ENCODE measurements around the gene PEX11G. TPM values are rescaled to one million over a fixed set of nuclear protein-coding genes. Genes with fewer than 3 reads are reported as not detected.
"Not testable (repeated sequence)": the region's sequence is repeated elsewhere in the genome, so short reads cannot be mapped to it uniquely, and the experiment has no call there.

The PEX11G gene
- total and polyA plus RNA-seq, 2 experiments from 2014 or later: 4.0 to 6.2 TPM

DNA sequence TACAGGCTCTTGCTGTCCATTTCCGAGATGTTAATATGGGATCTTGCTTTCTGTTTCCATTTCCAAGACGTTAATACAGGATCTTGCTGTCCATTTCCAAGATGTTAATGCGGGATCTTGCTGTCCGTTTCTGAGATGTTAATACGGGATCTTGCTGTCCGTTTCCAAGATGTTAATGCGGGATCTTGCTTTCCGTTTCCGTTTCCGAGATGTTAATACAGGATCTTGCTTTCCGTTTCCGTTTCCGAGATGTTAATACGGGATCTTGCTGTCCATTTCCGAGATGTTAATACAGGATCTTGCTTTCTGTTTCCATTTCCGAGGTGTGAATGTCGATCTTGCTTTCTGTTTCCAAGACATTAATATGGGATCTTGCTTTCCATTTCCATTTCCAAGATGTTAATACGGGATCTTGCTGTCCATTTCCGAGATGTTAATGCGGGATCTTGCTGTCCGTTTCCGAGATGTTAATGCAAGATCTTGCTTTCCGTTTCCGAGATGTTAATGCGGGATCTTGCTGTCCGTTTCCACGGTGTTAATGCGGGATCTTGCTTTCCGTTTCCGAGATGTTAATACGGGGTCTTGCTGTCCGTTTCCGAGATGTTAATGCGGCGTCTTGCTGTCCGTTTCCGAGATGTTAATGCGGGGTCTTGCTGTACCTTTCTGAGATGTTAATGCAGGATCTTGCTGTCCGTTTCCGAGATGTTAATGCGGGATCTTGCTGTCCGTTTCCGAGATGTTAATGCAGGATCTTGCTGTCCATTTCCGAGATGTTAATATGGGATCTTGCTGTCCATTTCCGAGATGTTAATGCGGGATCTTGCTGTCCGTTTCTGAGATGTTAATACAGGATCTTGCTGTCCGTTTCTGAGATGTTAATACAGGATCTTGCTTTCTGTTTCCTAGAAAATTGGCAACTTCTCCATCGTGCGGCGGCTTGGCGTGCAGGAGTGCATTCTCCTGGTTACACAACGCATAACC, 38.3 kb downstream of the PEX11G start:
- peaks cover 5% of the 10 kb centered on the region; the same call in 1 of the 2 replicates for H3K9me2 ChIP-seq (ENCODE audit: insufficient read depth)
- in situ Hi-C loops (cut with MboI): no loop called here
- no peaks in the 10 kb centered on the region for H3F3A ChIP-seq (ENCODE audit: insufficient read depth)
- H3K4me1 ChIP-seq (ENCODE audit: insufficient read depth): no peaks in the 10 kb centered on the region
- H3K27me3 ChIP-seq (replicated peaks; ENCODE audit: insufficient read depth): no peaks in the 10 kb centered on the region
- 0 out of 2 replicates have a peak, but pooled peaks cover 16% of the 10 kb centered on the region for H3K79me2 ChIP-seq (ENCODE audit: insufficient read depth)
- no peak overlapping the region for H2AFZ ChIP-seq
- no peaks in the 10 kb centered on the region for H3K9me3 ChIP-seq (ENCODE audit: low read depth)
- peaks cover 8% of the 10 kb centered on the region; the same call in 1 of the 2 replicates for H3K36me3 ChIP-seq (ENCODE audit: low read depth)
- H3K27ac ChIP-seq: no peak overlapping the region
- no peak overlapping the region for H3K4me3 ChIP-seq
- H3K9ac ChIP-seq: no peak overlapping the region
- DNase-seq: peak; percentile 10
- TF ChIP-seq EZH2phosphoT487 (IDR thresholded peaks at IDR 0.05; ENCODE audit: insufficient read depth, low read depth): no peak
- TF ChIP-seq EZH2 (IDR thresholded peaks at IDR 0.05; ENCODE audit: insufficient read depth, poor library complexity, severe bottlenecking): no peak
- WGBS, 2 experiments (ENCODE audit: low coverage in 1 of 2, low lambda C conversion rate in 2 of 2, missing lambda C conversion rate in 2 of 2): 75 to 79% methylated on average over 53 of the region's 53 CpGs
- no peak overlapping the region for H3K4me2 ChIP-seq (ENCODE audit: unreplicated experiment)
- no peaks in the 10 kb centered on the region for H4K20me1 ChIP-seq (ENCODE audit: insufficient read depth)

DNA sequence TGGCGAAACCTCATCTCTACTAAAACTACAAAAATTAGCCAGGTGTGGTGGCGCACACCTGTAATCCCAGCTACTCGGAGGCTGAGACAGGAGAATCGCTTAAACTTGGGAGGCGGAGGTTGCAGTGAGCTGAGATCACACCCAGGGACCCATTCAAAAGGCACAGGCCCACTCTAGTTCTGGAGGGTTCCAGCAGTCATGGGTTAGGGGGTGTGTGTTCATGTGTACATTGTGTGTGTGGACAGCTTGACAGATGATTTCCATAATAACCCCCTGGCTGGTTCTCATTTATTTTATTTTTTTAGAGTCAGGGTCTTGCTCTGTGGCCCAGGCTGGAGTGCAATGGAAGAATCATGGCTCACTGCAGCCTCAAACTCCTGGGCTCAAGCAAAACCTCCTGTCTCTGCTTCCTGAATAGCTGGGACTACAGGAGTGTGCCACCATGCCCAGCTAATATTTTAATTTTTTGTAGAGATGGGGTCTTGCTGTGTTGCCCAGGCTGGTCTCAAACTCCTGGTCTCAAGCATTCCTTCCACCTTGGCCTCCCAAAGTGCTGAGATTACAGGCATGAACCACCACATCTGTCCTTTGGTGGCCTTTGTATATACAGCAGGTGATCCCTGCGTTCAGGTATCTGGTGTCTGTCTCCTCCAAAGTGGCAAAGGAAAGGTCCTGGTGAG, 39.3 kb downstream of the PEX11G start:
- H3K27me3 ChIP-seq (replicated peaks; ENCODE audit: insufficient read depth); H3F3A ChIP-seq (ENCODE audit: insufficient read depth); H3K36me3 ChIP-seq (ENCODE audit: low read depth); H3K4me3 ChIP-seq; in situ Hi-C loops (cut with MboI); H3K9ac ChIP-seq; H3K9me3 ChIP-seq (ENCODE audit: low read depth); DNase-seq; H4K20me1 ChIP-seq (ENCODE audit: insufficient read depth); H3K27ac ChIP-seq; H3K9me2 ChIP-seq (ENCODE audit: insufficient read depth); H2AFZ ChIP-seq; H3K4me2 ChIP-seq (ENCODE audit: unreplicated experiment); H3K4me1 ChIP-seq (ENCODE audit: insufficient read depth): not testable (repeated sequence)
- H3K79me2 ChIP-seq (ENCODE audit: insufficient read depth): 0 out of 2 replicates have a peak, but pooled peaks cover 16% of the 10 kb centered on the region
- 95% methylated on average over 6 of the region's 6 CpGs for WGBS, 2 experiments (ENCODE audit: low coverage in 1 of 2, low lambda C conversion rate in 2 of 2, missing lambda C conversion rate in 2 of 2)

DNA sequence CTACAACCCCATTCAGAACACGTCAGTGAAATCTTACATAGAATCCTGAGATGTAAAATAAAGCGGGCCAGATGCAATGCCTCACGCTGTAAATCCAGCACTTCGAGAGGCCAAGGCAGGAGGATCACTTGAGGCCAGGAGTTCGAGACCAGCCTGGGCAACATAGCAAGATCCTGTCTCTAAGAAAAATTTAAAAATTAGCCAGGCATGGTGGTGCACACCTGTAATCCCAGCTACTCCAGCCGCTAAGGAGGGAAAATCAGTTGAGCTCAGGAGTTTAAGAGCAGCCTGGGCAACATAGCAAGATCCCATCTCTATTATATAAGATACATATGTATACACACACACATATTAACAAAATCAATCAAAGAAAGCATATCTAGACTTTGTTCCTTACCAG, 41.2 kb downstream of the PEX11G start:
- no peaks in the 10 kb centered on the region for H4K20me1 ChIP-seq (ENCODE audit: insufficient read depth)
- in situ Hi-C loops (cut with MboI): no loop called here
- DNase-seq: no peak
- H3K79me2 ChIP-seq (ENCODE audit: insufficient read depth): 0 out of 2 replicates have a peak, but pooled peaks cover 13% of the 10 kb centered on the region
- no peak overlapping the region for H3K9ac ChIP-seq
- no peaks in the 10 kb centered on the region for H3K9me2 ChIP-seq (ENCODE audit: insufficient read depth)
- no peaks in the 10 kb centered on the region for H3K4me1 ChIP-seq (ENCODE audit: insufficient read depth)
- WGBS, 2 experiments (ENCODE audit: low coverage in 1 of 2, low lambda C conversion rate in 2 of 2, missing lambda C conversion rate in 2 of 2): 97 to 98% methylated on average over 6 of the region's 6 CpGs
- H3K4me2 ChIP-seq (ENCODE audit: unreplicated experiment): no peak overlapping the region
- no peaks in the 10 kb centered on the region for H3F3A ChIP-seq (ENCODE audit: insufficient read depth)
- no peaks in the 10 kb centered on the region for H3K9me3 ChIP-seq (ENCODE audit: low read depth)
- H3K27ac ChIP-seq: no peak overlapping the region
- TF ChIP-seq EZH2 (IDR thresholded peaks at IDR 0.05; ENCODE audit: insufficient read depth, poor library complexity, severe bottlenecking) (no peak), EZH2phosphoT487 (IDR thresholded peaks at IDR 0.05; ENCODE audit: insufficient read depth, low read depth) (no peak)
- H3K4me3 ChIP-seq: no peak overlapping the region
- no peak overlapping the region for H2AFZ ChIP-seq
- no peaks in the 10 kb centered on the region for H3K27me3 ChIP-seq (replicated peaks; ENCODE audit: insufficient read depth)
- peaks cover 4% of the 10 kb centered on the region; the same call in 1 of the 2 replicates for H3K36me3 ChIP-seq (ENCODE audit: low read depth)

DNA sequence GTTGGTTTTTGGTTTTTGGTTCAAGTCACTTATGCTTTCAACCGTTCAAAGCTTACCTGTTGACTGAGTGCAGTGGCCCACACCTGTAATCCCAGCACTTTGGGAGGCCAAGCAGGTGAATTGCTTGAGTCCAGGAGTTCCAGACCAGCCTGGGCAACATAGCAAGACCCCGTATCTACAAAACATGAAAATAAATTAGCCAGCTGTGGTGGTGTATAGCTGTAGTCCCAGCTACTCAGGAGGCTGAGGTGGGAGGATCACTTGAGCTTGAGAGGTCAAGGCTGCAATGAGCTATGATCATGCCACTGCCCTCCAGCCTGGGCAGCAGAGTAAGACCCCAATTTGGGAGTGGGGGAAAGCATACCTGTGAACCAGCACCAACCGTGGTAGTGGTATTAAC, 43.7 kb downstream of the PEX11G start:
- H4K20me1 ChIP-seq (ENCODE audit: insufficient read depth): no peaks in the 10 kb centered on the region
- H3K27ac ChIP-seq: no peak overlapping the region
- no peaks in the 10 kb centered on the region for H3K9me3 ChIP-seq (ENCODE audit: low read depth)
- no peak overlapping the region for H3K4me2 ChIP-seq (ENCODE audit: unreplicated experiment)
- no peaks in the 10 kb centered on the region; the same call in 1 of the 2 replicates for H3K36me3 ChIP-seq (ENCODE audit: low read depth)
- in situ Hi-C loops (cut with MboI): no loop called here
- H3K9me2 ChIP-seq (ENCODE audit: insufficient read depth): no peaks in the 10 kb centered on the region
- no peaks in the 10 kb centered on the region for H3K27me3 ChIP-seq (replicated peaks; ENCODE audit: insufficient read depth)
- WGBS, 2 experiments (ENCODE audit: low coverage in 1 of 2, low lambda C conversion rate in 2 of 2, missing lambda C conversion rate in 2 of 2): 88 to 89% methylated on average over 3 of the region's 3 CpGs
- H3K4me3 ChIP-seq: no peak overlapping the region
- no peak overlapping the region for H2AFZ ChIP-seq
- no peak for TF ChIP-seq EZH2phosphoT487 (IDR thresholded peaks at IDR 0.05; ENCODE audit: insufficient read depth, low read depth)
- no peak for TF ChIP-seq EZH2 (IDR thresholded peaks at IDR 0.05; ENCODE audit: insufficient read depth, poor library complexity, severe bottlenecking)
- no peak overlapping the region for H3K9ac ChIP-seq
- no peaks in the 10 kb centered on the region for H3K4me1 ChIP-seq (ENCODE audit: insufficient read depth)
- H3K79me2 ChIP-seq (ENCODE audit: insufficient read depth): no peaks in the 10 kb centered on the region
- DNase-seq: no peak
- H3F3A ChIP-seq (ENCODE audit: insufficient read depth): no peaks in the 10 kb centered on the region
